GM18870 (cell line): Measurements from ENCODE around the gene SP3.

Experiments
- ATAC-seq: cut with Tn5 transposase; IDR thresholded peaks from one replicate; pipeline ENCODE4 v1.9.1; 2021; ENCODE audit warnings: moderate library complexity; ENCODE audit not compliant: unreplicated experiment

SP3 gene

GRCh38 chr2:173997269-173997668 is 32.1 kb upstream of the SP3 start:
- no peak for ATAC-seq

- ATAC-seq, result no peak
Observed at GRCh38 chr2:173996766-173997165, 31.6 kb upstream of the SP3 start.

GRCh38 chr2:173993459-173993858 is 28.3 kb upstream of the SP3 start:
- no peak for ATAC-seq

DNA sequence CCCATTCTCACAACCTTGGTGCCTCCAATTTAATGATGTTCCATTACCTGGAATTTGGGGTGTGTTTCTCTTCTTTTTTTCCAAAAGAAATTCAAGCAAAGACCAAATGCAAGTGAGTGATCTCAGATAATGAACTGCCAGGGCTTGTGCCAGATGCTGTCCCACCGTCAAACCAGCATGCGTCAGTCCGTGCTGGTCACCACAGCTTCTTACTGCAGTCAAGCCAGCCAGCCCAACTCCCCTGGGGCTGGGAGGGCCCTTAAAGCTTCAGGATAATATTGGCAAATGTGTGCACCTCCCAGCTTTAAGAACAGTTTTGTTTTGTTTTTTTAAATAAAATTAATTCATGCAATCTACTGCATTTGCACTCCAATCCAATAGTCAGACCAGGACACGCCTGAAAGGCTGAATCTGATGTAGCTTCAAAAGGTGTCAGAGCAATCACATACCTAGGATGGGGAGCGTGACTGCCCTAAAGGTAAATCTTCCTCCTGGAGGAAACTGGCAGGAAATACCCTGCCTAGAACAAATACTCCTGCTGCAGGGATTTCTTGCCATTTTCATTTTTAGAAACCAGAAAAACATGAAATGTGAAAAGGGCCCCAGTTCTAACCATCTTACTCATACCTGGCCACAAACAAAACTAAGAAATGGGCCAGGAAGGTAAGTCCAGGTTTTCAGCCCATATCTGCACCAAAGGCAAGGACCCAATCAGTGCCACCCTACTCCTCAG is 26.8 kb upstream of the SP3 start:
- no peak for ATAC-seq

GRCh38 chr2:173990970-173991819 is 26.0 kb upstream of the SP3 start:
- ATAC-seq, result peak; percentile 63

DNA sequence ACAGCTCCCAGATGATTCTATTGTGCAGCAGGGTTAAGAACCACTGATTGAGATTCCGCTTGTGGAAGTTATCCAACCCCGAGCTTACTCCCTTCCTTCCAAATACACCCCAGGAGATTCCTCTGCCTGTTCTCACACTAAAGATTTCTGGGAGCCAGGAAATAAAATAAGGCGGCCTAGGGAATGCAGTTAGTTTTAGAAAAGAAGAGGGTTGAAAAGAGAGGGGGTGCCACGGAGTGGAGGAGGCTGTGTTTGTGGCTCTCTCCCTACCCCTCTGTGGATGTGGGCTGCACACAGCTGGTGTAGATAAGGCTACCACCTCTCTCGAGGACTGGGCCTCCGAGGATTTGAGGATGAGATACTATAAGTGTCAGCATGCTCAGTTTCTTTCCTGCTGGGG is 25.1 kb upstream of the SP3 start:
- no peak for ATAC-seq

DNA sequence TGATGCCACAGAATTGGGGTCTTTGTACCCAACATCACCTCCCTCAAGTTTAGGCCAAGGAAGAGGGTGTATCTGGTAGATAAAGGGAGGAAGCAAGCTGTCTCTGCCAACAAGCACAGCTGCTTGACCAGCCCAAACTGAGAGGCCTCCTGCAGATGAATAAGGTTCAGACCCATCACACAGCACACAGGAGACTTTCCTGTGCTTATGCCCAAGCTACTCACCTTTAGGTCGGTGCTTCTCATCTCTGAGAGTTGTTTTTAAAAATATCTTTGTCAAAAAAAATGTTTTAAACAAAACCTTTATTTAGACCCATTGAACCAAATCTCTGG is 24.7 kb upstream of the SP3 start:
- ATAC-seq, result no peak

DNA sequence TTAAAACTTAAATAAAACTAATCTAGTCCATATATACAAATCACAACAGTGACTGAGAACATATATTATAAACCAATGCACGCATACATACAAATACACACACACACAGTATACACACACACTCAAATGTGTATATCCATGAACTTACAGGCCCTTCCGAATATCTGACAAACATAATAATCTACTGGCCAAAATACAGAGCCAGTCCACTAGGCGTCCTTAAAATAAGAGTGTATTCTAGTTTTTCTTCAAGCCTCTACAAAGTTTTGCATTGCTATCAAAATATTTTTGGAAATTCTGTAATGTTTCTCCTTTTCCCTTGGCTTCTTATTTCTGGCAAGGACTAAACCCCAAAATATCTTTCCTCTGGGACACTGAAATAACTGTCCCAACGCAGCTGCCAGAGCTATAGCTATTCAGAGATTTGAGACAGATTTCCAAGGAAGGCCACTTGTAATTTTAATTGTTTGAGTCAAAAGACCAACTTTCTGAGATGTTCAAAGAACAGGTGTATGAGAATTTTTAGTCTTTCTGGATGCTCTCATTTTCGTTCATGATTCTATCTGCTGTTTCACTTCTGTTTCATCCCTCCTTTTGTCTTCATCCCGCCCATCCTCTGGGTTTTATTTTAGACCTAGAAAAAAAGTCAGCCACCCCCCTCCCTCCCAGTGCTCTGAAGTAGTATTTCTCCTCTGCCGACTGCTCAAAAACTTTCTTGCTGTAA is 24.1 kb upstream of the SP3 start:
- no peak for ATAC-seq

GRCh38 chr2:173986805-173987204 is 21.6 kb upstream of the SP3 start:
- ATAC-seq, result no peak

DNA sequence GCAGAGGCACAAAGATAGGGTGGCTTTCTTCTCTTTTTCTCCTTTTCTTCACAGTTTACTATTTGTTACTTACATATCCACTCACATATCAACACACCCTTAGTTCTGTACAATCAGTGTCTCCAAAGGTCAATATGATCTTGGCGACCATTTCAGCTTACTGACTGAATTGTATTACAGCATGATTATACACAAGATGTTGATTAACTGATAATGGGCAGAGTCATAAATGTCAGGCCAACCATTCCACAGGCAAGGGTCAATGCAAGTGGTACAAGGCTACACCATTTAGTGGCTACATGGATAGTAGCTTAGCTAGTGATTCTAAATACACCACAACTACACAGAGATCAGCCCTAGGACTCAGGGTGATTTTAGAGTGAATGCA is 20.4 kb upstream of the SP3 start:
- no peak for ATAC-seq

GRCh38 chr2:173984866-173985604 is 19.9 kb upstream of the SP3 start:
- no peak for ATAC-seq

GRCh38 chr2:173983391-173983871 is 18.3 kb upstream of the SP3 start:
- ATAC-seq, result no peak

DNA sequence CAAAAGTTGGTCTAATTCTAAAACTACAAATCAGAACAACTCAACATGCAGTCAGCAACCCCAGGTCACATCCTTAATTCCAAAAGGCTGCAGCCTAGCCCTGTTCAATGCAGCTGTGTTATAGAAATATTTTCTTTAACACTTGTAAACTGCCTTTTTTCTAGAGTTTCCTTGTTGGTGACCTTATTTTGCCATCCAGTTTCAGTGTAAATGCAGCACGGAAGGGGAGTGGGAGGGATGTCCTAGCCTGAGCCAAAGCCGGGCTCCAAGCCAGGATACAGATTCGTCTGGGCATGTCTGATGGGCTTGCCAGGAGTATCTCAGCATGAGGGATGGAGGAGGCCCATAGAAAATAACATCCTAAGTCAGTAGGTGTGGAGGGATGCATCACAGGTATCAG is 17.7 kb upstream of the SP3 start:
- ATAC-seq, result no peak

DNA sequence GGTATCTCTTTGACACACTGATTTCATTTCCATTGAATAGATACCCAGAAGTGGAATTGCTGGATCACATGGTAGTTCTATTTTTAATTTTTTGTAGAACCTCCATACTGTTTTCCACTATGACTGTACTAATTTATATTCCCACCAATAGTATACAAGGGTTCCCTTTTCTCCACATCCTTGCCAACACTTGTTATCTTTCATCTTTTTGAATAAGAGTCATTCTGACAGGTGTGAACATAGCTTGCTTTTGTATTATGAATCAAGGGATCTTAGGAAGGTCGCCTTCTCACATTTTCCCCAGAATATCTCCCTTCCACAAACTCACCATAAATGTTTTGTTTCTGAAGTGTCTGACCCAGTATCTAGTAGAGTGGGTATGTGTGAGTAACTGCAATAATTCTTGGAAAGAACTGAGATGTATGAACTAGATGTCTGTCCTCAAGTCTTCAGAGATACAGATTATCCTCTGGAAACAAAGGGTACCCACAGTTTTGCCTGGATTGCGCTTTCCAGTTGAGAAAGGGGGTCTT is 17.1 kb upstream of the SP3 start:
- no peak for ATAC-seq

DNA sequence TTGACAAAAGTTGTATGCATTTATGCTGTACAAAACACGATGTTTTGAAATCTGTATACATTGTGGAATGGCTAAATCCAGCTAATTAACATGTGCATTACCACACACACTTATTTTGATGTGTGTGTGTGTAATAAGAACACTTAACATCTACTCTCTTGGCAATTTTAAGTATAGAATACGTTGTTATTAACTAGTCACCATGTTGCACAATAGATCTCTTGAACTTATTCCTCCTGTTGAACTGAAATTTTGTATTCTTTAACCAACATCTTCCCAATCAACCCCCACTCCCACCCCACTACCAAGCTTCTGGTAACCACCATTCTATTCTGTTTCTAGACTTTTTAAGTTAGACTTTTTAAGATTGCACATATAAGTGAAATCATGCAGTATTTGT is 16.3 kb upstream of the SP3 start:
- no peak for ATAC-seq

- ATAC-seq, result no peak
Observed at GRCh38 chr2:173979751-173980351, 14.7 kb upstream of the SP3 start.

DNA sequence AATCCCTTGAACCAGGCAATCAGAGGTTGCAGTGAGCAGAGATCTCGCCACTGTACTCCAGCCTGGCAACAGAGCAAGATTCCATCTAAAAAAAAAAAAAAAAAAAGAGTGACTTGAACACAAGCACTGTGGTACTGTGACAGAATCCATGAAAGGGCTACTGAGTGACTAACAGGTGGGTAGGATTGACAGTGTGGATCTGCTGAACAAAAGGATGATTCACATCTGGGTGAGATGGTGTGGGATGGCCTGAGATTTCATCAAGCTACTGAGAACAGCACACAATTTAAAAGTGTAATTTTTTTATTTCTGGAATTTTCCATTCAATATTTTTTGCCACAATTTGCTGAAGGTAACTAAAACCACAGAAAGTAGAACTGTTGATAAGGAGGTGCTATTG is 13.3 kb upstream of the SP3 start:
- ATAC-seq, result no peak

DNA sequence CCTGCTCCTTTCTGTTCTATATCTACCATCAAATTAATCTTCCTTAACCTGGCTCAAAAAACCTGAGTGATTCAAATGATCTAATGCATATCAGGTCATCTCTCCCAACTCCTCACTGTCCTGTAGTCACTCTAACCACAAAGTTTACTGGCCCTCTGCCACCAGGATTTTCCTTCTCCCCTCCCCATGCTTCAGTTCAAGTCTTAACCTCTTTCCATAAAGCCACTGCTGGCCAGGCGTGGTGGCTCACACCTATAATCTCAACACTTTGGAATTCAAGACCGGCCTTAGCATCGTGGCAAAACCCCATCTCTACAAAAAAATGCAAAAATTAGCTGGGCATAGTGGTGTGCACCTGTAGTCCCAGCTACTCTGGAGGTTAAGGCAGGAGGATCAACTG is 7.5 kb upstream of the SP3 start:
- ATAC-seq, result no peak

- no peak for ATAC-seq
Observed at GRCh38 chr2:173972165-173972564, 7.0 kb upstream of the SP3 start.

DNA sequence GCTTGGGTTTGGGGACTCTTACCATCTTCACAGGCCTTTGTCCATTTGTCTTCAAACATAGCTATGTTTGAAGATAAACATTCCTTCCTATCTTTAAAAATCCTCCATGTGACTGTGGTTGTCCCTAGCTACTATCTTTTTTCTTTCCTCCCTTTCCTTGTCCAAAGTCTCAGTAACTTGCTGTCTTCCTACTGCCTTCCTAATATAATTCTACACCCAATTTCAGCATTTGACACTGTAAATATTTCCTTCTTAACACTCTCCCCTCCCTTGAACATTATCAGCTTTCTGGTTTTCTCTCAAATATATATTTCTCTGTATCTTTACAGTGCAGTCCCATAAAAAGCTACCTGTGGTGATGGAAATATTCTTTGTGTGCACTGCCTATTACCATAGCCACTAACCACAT is 5.3 kb upstream of the SP3 start:
- no peak for ATAC-seq
